HL-60 (cell line): ENCODE measurements around the gene PAXIP1.
A peak's percentile ranks its signal among the peaks of the same experiment; 100 is the strongest.

ENCODE experiments used
- DNase-seq, 2 experiments: peaks; one replicate each; pipeline ENCODE4 v3.0.0-alpha.2; 2010 to 2020; ENCODE audit warnings: low read depth in 1 of 2, low spot score in 1 of 2
- H3K27ac ChIP-seq: fragments of 250-450 bp; sonication (Bioruptor Pico); replicated peaks from 2 replicates; pipeline ENCODE4 v1.5.1; 2020; ENCODE audit warnings: mild to moderate bottlenecking, moderate library complexity
- H3K27me3 ChIP-seq: fragments of 250-450 bp; sonication (Bioruptor Pico); 2 replicates; pipeline ENCODE4 v1.5.1; 2021; ENCODE audit warnings: mild to moderate bottlenecking, moderate library complexity; ENCODE audit not compliant: insufficient read depth, poor library complexity, severe bottlenecking
- H3K4me3 ChIP-seq: replicated peaks from 2 replicates; pipeline ENCODE4 v1.5.1; 2011; ENCODE audit warnings: mild to moderate bottlenecking, control low read depth, low read length; ENCODE audit not compliant: insufficient read depth
- CTCF ChIP-seq: IDR thresholded peaks from one replicate; pipeline ENCODE4 v1.5.1; 2011; ENCODE audit warnings: low read length, control low read depth, inconsistent platforms; ENCODE audit not compliant: insufficient read depth
- GABPA ChIP-seq: IDR thresholded peaks from 2 replicates; pipeline ENCODE4 v1.6.1; 2012; ENCODE audit warnings: low read depth
- POLR2AphosphoS5 ChIP-seq: IDR thresholded peaks from 2 replicates; pipeline ENCODE4 v1.6.1; 2012; ENCODE audit warnings: low read depth
- REST ChIP-seq: IDR thresholded peaks from 2 replicates; pipeline ENCODE4 v1.6.1; 2012; ENCODE audit warnings: low read depth; ENCODE audit not compliant: insufficient replicate concordance
- SPI1 ChIP-seq: IDR thresholded peaks from 2 replicates; pipeline ENCODE4 v1.6.1; 2012; ENCODE audit warnings: low read depth, mild to moderate bottlenecking, borderline replicate concordance

PAXIP1 gene

GRCh38 chr7:155017834-155018233 is 14.9 kb upstream of the PAXIP1 start:
- Histone ChIP-seq H3K27me3 (no peaks in the 10 kb centered on the region), H3K4me3 (no peak overlapping the region), H3K27ac (no peak overlapping the region)
- no peak for DNase-seq
- TF ChIP-seq REST: no peak

GRCh38 chr7:155011086-155011485 is 8.2 kb upstream of the PAXIP1 start:
- Histone ChIP-seq H3K27ac (no peak overlapping the region), H3K4me3 (no peak overlapping the region), H3K27me3 (no peaks in the 10 kb centered on the region)
- DNase-seq: no peak
- TF ChIP-seq REST (no peak), GABPA (no peak), POLR2AphosphoS5 (no peak), CTCF (no peak), SPI1 (no peak)

- H3K27ac ChIP-seq: no peak overlapping the region
- TF ChIP-seq POLR2AphosphoS5 (no peak), REST (no peak), CTCF (peak; percentile 23), GABPA (no peak), SPI1 (no peak)
- H3K27me3 ChIP-seq: no peaks in the 10 kb centered on the region
- H3K4me3 ChIP-seq: no peak overlapping the region
- DNase-seq: peak in 1 of 2 experiments; percentile 39
Observed at GRCh38 chr7:155009570-155010157, 6.7 kb upstream of the PAXIP1 start.
